Stomach (tissue), 4 donors: Measurements from ENCODE around the gene HP.

Experiments used
- POLR2A ChIP-seq, 4 donors: fragments of 450-650 bp; IDR thresholded peaks; one replicate each; pipeline ENCODE4 v1.6.1; 2016; ENCODE audit warnings: antibody characterized with exemption in 4 of 4, control low read depth in 2 of 4, mild to moderate bottlenecking in 1 of 4, moderate library complexity in 1 of 4
- POLR2AphosphoS5 ChIP-seq, 3 donors: sonication (generic); formaldehyde crosslinking; IDR thresholded peaks; one replicate each; pipeline ENCODE4 v1.6.1; 2016; ENCODE audit warnings: antibody characterized with exemption in 3 of 3

GRCh38 chr16:72068930-72069329, 14.6 kb downstream of the HP start:
- TF ChIP-seq POLR2A (IDR thresholded peaks at IDR 0.05): no peak
- no peak for TF ChIP-seq POLR2AphosphoS5 (IDR thresholded peaks at IDR 0.05)
